ENCODE results near the gene ACRV1.
"Not testable (repeated sequence)": the region's sequence is repeated elsewhere in the genome, so short reads cannot be mapped to it uniquely, and the experiment has no call there.

The ACRV1 gene, protein sequence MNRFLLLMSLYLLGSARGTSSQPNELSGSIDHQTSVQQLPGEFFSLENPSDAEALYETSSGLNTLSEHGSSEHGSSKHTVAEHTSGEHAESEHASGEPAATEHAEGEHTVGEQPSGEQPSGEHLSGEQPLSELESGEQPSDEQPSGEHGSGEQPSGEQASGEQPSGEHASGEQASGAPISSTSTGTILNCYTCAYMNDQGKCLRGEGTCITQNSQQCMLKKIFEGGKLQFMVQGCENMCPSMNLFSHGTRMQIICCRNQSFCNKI

DNA sequence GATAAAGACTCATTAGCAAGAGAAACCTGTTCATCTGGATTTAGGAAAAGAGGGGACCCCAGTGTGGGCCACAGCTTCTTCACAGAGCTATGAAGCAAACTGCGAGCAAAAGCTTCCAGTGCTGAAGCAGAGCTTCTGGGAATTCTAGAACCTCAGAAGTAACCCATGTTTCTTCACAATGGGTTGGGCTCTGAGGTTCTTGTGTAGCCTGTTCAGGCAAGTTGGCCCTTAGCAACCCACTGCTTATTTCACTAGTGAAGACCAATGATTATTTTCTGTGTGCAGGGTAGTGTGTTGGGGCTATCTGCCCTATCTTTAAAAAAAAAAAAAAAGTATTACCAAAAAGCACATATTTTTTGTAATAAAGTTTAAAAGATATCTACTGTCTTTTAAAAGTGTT is at the start of gene ACRV1:
ACRV1 (minus strand) TSS at position 101 of the 400 bp plus-strand sequence; CDS start at position 34, 67 bp downstream.
- TF ChIP-seq, protein P1, sequence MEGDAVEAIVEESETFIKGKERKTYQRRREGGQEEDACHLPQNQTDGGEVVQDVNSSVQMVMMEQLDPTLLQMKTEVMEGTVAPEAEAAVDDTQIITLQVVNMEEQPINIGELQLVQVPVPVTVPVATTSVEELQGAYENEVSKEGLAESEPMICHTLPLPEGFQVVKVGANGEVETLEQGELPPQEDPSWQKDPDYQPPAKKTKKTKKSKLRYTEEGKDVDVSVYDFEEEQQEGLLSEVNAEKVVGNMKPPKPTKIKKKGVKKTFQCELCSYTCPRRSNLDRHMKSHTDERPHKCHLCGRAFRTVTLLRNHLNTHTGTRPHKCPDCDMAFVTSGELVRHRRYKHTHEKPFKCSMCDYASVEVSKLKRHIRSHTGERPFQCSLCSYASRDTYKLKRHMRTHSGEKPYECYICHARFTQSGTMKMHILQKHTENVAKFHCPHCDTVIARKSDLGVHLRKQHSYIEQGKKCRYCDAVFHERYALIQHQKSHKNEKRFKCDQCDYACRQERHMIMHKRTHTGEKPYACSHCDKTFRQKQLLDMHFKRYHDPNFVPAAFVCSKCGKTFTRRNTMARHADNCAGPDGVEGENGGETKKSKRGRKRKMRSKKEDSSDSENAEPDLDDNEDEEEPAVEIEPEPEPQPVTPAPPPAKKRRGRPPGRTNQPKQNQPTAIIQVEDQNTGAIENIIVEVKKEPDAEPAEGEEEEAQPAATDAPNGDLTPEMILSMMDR (conservative IDR thresholded peaks at IDR 0.05; ENCODE audit: control insufficient read depth, insufficient read depth, low read depth, low read length) = no peak
- H3K4me3 ChIP-seq (ENCODE audit: control insufficient read depth, low read depth, low read length) = no peak within 1 kb of the TSS
- DNase-seq (ENCODE audit: low read depth) = no peak

DNA sequence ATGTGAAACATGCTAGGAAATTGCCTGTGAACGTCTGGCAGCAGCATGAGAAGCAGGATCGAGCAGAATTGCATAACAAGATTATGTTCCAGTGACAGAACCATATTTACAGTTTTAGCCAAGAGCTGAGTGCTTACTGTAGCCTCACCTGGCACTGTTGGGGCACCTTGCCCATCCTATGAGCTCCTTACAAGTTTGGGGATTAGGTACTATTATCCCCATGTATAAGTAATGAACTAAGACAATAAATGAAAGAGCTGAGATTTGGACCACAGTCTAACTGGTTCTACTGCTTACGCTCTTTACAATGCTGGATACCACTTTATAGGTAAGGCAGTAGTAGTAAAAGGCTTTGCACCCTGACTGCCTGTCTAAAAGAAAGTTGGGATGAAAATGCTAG is 48.3 kb upstream of the ACRV1 start:
- no peak for DNase-seq (ENCODE audit: low read depth)
- TF ChIP-seq, protein P1 (conservative IDR thresholded peaks at IDR 0.05; ENCODE audit: control insufficient read depth, insufficient read depth, low read depth, low read length) = no peak
- no peak overlapping the region for H3K4me3 ChIP-seq (ENCODE audit: control insufficient read depth, low read depth, low read length)

DNA sequence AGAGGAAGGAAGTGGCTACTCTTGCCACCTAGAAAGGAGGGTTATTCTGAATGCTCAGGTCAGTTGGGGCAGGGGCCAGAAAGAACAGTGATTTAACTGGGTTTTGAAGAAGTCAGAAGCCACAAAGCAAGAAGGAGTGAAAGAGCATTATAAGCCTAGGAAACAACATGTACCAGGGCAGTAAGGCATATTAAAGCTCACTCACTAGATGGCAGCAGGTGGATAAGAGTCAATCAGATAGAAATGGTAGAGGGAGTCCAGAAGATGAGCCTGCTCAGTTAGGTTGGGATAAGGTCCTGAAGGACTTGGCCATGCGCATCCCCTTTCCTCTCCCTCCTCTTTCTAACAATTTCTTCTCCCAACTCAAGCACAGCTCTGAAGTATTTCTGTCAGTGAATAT is 43.5 kb upstream of the ACRV1 start:
- peak; percentile 10 for DNase-seq (ENCODE audit: low read depth)
- no peak overlapping the region for H3K4me3 ChIP-seq (ENCODE audit: control insufficient read depth, low read depth, low read length)

DNA sequence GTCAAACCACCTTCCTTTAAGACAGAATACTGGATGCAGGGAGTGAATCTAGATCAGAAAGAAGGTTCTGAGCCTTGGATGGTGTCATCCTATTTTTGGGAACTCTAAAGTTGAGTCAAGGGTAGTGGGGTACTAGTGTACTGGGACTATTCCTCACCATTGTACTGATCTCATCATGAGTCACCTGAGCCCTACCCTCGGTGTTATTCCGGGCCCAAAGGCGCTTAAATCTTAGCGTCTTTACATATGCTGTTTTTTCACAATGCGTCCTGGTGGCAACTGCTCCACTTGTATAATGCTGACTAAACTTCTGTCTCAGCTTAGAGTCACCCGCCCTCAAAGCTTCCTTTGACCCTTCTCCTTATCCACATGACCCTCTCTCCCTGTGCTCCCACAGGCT is 40.1 kb upstream of the ACRV1 start:
- no peak overlapping the region for H3K4me3 ChIP-seq (ENCODE audit: control insufficient read depth, low read depth, low read length)
- DNase-seq (ENCODE audit: low read depth) = peak; percentile 21
- TF ChIP-seq, protein P1 (conservative IDR thresholded peaks at IDR 0.05; ENCODE audit: control insufficient read depth, insufficient read depth, low read depth, low read length) = no peak

More for the DNA sequence above, 43.5 kb upstream of the ACRV1 start:
- TF ChIP-seq, protein P1 (conservative IDR thresholded peaks at IDR 0.05; ENCODE audit: control insufficient read depth, insufficient read depth, low read depth, low read length) = peak; percentile 13

DNA sequence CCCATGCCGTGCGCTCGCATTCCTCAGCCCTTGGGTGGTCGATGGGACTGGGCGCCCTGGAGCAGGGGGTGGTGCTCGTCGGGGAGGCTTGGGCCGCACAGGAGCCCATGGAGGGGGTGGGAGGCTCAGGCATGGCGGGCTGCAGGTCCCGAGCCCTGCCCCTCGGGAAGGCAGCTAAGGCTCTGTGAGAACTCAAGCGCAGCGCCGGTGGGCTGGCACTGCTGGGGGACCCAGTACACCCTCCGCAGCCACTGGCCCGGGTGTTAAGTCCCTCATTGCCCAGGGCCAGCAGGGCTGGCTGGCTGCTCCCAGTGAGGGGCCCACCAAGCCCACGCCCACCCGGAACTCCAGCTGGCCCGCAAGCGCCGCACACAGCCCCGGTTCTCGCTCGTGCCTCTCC is 24.0 kb upstream of the ACRV1 start:
- not testable (repeated sequence) for DNase-seq (ENCODE audit: low read depth); H3K4me3 ChIP-seq (ENCODE audit: control insufficient read depth, low read depth, low read length)

DNA sequence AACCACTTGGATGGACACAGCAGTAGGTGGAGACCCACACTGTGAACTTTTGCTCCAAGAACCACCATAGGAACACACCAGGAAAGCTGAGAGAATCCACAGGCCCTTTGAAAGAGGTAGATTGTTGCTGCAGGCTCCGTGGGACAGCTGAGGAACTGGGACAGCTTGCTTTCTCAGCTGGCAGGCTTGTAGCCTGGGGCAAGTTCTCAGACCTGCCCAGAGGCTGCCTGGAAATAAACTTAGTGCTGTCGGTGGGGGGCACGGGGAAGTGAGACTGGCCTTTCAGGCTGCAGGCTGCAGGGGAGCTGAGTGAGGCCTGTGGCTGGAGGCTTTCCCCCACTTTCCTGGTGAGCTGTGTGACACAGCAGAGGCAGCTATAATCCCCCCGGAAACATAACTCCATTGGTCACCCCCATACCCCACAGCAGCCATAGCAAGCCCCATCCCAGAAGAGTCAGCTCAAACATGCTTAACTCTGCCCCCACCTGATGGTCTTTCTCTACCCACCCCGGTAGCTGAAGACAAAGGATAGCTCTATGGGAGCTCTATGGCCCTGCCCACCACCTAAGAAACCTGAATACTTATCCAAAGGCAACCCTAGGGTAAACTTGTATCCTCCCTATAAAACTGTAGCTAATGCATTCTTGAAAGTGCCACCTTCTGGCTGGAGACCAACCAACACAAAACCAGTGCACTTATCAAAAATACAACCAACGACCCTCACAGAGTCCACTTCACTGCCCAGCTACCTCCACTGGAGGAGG is 21.4 kb upstream of the ACRV1 start:
- DNase-seq (ENCODE audit: low read depth) = no peak
- no peak overlapping the region for H3K4me3 ChIP-seq (ENCODE audit: control insufficient read depth, low read depth, low read length)
- TF ChIP-seq, protein P1 (conservative IDR thresholded peaks at IDR 0.05; ENCODE audit: control insufficient read depth, insufficient read depth, low read depth, low read length) = no peak

DNA sequence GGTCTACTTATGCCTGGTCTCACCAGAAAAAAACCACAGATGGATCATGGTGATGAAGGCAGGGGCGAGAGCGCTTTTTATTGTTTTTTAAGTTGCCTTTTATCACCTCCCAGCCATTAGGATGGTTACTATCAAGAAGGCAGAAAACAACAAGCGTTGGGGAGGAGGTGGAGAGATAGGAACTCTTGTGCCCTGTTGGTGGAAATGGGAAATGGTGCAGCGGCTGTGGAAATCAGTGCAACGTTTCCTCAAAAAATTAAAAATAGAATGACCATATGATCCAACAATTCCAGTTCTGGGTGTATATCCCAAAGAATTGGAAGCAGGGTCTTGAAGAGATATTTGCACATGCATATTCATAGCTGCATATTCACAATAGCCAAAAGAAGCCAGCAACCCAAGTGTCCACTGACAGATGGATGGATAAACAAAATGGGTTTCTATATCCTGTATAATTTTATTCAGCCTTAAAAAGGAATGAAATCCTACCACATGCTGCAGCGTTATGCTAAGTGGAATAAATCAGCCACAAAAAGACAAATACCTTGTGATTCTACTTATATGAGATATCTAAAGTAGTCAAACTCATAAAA is 20.5 kb upstream of the ACRV1 start:
- TF ChIP-seq, protein P1 (conservative IDR thresholded peaks at IDR 0.05; ENCODE audit: control insufficient read depth, insufficient read depth, low read depth, low read length) = no peak

More for the DNA sequence above, 20.5 kb upstream of the ACRV1 start:
- no peak overlapping the region for H3K4me3 ChIP-seq (ENCODE audit: control insufficient read depth, low read depth, low read length)
- no peak for DNase-seq (ENCODE audit: low read depth)
